Neural cell (in vitro differentiated cells): ENCODE data around the gene HS6ST1. TPM values are rescaled to one million over a fixed set of nuclear protein-coding genes. Genes with fewer than 3 reads are reported as not detected.

ENCODE experiments used
- H2AFZ ChIP-seq: fragments of 200-600, 300-800 bp; sonication (generic), shearing (Covaris generic); 2 replicates; pipeline ENCODE4 v1.6.0; 2014; ENCODE audit warnings: low read depth, mild to moderate bottlenecking, antibody characterized with exemption, low read length, moderate library complexity
- H3F3A ChIP-seq: fragments of 200-600 bp; shearing (Covaris generic); 2 replicates; pipeline ENCODE4 v1.6.1; 2016; ENCODE audit warnings: mild to moderate bottlenecking, moderate library complexity, mixed read lengths, antibody characterized with exemption, low read length; ENCODE audit not compliant: insufficient read depth, poor library complexity, severe bottlenecking
- H3K27ac ChIP-seq: fragments of 200-600, 300-800 bp; sonication (generic), shearing (Covaris generic); 2 replicates; pipeline ENCODE4 v1.5.1; 2014; ENCODE audit warnings: mild to moderate bottlenecking, low read length, moderate library complexity
- H3K27me3 ChIP-seq: fragments of 300-800, 200-600 bp; sonication (generic), shearing (Covaris generic); 2 replicates; pipeline ENCODE4 v1.6.0; 2014; ENCODE audit warnings: mild to moderate bottlenecking, low read depth, low read length, moderate library complexity; ENCODE audit not compliant: insufficient read depth
- H3K36me3 ChIP-seq: fragments of 300-800, 200-600 bp; sonication (generic), shearing (Covaris generic); 2 replicates; pipeline ENCODE4 v1.5.1; 2014; ENCODE audit warnings: mild to moderate bottlenecking, antibody characterized with exemption, low read length, moderate library complexity; ENCODE audit not compliant: insufficient read depth
- H3K4me2 ChIP-seq: fragments of 300-800, 200-600 bp; sonication (generic), shearing (Covaris generic); 2 replicates; pipeline ENCODE4 v1.6.0; 2014; ENCODE audit warnings: mild to moderate bottlenecking, low read length
- H3K4me3 ChIP-seq: fragments of 300-800, 200-600 bp; sonication (generic), shearing (Covaris generic); 2 replicates; pipeline ENCODE4 v1.5.1; 2014; ENCODE audit warnings: mild to moderate bottlenecking, low read length, moderate library complexity
- H3K79me2 ChIP-seq: fragments of 200-600 bp; shearing (Covaris generic); replicated peaks from 2 replicates; pipeline ENCODE4 v1.6.0; 2014; ENCODE audit warnings: mild to moderate bottlenecking, low read length, moderate library complexity; ENCODE audit not compliant: insufficient read depth
- H3K9ac ChIP-seq: fragments of 300-800, 200-600 bp; sonication (generic), shearing (Covaris generic); 2 replicates; pipeline ENCODE4 v1.6.1; 2016; ENCODE audit warnings: mild to moderate bottlenecking, low read length, mixed read lengths
- H3K9me2 ChIP-seq: fragments of 200-600 bp; shearing (Covaris generic); 2 replicates; pipeline ENCODE4 v1.6.1; 2016; ENCODE audit warnings: mild to moderate bottlenecking, low read length, mixed read lengths; ENCODE audit not compliant: insufficient read depth
- H3K9me3 ChIP-seq: fragments of 200-600, 300-800 bp; sonication (generic), shearing (Covaris generic); 2 replicates; pipeline ENCODE4 v1.6.1; 2016; ENCODE audit warnings: mild to moderate bottlenecking, mixed run types, low read length, moderate library complexity, mixed read lengths
- H4K20me1 ChIP-seq: fragments of 200-600 bp; shearing (Covaris generic); 2 replicates; pipeline ENCODE4 v1.6.1; 2016; ENCODE audit warnings: mild to moderate bottlenecking, mixed run types; ENCODE audit not compliant: insufficient read depth
- EP300 ChIP-seq: fragments of 450-650 bp; conservative IDR thresholded peaks from 2 replicates; pipeline ENCODE4 v1.6.1; 2014; ENCODE audit warnings: antibody characterized with exemption, mild to moderate bottlenecking, moderate library complexity; ENCODE audit not compliant: poor library complexity, severe bottlenecking
- EZH2 ChIP-seq: fragments of 200-600, 300-800 bp; shearing (Covaris generic), sonication (generic); IDR thresholded peaks from 2 replicates; pipeline ENCODE4 v1.6.1; 2014; ENCODE audit warnings: antibody characterized with exemption, low read length, borderline replicate concordance, mild to moderate bottlenecking; ENCODE audit not compliant: insufficient read depth, poor library complexity, severe bottlenecking
- MXI1 ChIP-seq: fragments of 450-650 bp; conservative IDR thresholded peaks from 2 replicates; pipeline ENCODE4 v1.6.1; 2014; ENCODE audit warnings: antibody characterized with exemption, mild to moderate bottlenecking; ENCODE audit not compliant: poor library complexity, severe bottlenecking
- POLR2AphosphoS5 ChIP-seq: IDR thresholded peaks from 2 replicates; pipeline ENCODE4 v1.6.1; 2012
- RAD21 ChIP-seq: fragments of 450-650 bp; conservative IDR thresholded peaks from 2 replicates; pipeline ENCODE4 v1.6.1; 2014; ENCODE audit warnings: antibody characterized with exemption, mild to moderate bottlenecking, moderate library complexity
- SMC3 ChIP-seq: fragments of 450-650 bp; conservative IDR thresholded peaks from 2 replicates; pipeline ENCODE4 v1.6.1; 2014; ENCODE audit warnings: antibody characterized with exemption, mild to moderate bottlenecking, moderate library complexity; ENCODE audit not compliant: poor library complexity
- TAF1 ChIP-seq: IDR thresholded peaks from 2 replicates; pipeline ENCODE4 v1.6.1; 2012; ENCODE audit warnings: low read depth
- polyA plus RNA-seq: library from polyadenylated mRNA; depleted of rRNA; stranded (reverse); fragments of >200 nt; gene quantifications from 2 replicates; pipeline ENCODE4 v1.2.3, GENCODE V29; 2014
- TF ChIP-seq, protein P1 (sequence below): fragments of 450-650 bp; IDR thresholded peaks from 2 replicates; pipeline ENCODE4 v1.5.1; 2014; ENCODE audit warnings: antibody characterized with exemption, mild to moderate bottlenecking, moderate library complexity; ENCODE audit not compliant: poor library complexity, severe bottlenecking
- TF ChIP-seq, protein P2 (sequence below): IDR thresholded peaks from 2 replicates; pipeline ENCODE4 v1.6.1; 2012; ENCODE audit warnings: borderline replicate concordance

HS6ST1 gene
- polyA plus RNA-seq, 1 donor from 2014 or later: 44.1 TPM

DNA sequence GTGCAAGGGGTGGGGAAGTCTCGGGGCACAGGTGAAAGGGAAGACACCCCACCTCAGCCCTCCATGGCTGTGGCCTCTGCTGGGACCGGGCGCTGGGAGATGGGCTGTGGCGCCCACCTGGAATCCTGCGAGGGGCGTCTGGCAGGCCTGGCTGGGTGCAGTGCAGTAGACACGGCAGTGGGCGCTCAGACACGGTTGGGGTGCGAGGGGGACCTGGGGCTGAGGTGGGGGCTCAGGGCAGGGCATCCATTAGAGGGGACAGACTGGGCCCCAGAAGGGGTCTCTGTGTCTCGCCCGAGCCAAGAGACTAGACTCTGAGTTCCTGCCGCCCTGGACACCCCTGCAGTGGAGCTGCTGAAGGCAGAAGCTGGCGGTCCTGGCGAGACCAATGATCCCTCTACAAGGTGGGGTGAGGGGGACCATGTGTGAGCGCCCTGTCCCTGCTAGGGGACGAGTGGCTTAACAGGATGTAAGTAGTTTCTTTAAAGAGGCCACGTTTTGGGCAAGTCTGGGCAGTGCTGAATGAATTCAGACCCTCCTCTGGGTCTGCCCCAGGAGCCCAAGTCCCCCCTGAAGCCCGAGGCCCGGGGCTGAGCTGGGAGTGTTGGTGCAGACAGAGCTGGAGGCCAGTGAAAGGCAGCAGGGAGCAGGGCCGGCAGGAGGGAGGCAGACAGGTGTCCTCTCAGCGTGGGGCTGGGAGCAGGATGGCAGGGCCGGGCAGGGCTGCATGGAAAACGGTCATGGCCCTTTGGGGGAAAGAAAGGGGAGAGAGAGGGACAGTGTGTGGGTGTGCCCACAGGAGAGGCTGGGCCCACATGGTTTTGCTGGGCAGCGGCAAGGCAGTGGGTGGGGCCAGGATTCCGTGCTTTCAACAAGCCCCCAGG is 57.2 kb downstream of the HS6ST1 start:
- Histone ChIP-seq H3K36me3 (no peaks in the 10 kb centered on the region), H3K27me3 (no peaks in the 10 kb centered on the region), H3K9me3 (no peaks in the 10 kb centered on the region), H2AFZ (no peak overlapping the region), H3K79me2 (no peaks in the 10 kb centered on the region), H3F3A (no peaks in the 10 kb centered on the region), H3K4me2 (no peak overlapping the region), H3K9me2 (no peaks in the 10 kb centered on the region), H3K4me3 (no peak overlapping the region), H4K20me1 (no peaks in the 10 kb centered on the region), H3K27ac (no peak overlapping the region), H3K9ac (no peak overlapping the region)
- TF ChIP-seq TAF1 (no peak), POLR2AphosphoS5 (no peak), MXI1 (no peak), EP300 (no peak), RAD21 (no peak), SMC3 (no peak), EZH2 (no peak)
- TF ChIP-seq, protein P1, sequence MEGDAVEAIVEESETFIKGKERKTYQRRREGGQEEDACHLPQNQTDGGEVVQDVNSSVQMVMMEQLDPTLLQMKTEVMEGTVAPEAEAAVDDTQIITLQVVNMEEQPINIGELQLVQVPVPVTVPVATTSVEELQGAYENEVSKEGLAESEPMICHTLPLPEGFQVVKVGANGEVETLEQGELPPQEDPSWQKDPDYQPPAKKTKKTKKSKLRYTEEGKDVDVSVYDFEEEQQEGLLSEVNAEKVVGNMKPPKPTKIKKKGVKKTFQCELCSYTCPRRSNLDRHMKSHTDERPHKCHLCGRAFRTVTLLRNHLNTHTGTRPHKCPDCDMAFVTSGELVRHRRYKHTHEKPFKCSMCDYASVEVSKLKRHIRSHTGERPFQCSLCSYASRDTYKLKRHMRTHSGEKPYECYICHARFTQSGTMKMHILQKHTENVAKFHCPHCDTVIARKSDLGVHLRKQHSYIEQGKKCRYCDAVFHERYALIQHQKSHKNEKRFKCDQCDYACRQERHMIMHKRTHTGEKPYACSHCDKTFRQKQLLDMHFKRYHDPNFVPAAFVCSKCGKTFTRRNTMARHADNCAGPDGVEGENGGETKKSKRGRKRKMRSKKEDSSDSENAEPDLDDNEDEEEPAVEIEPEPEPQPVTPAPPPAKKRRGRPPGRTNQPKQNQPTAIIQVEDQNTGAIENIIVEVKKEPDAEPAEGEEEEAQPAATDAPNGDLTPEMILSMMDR: no peak
- TF ChIP-seq, protein P2, sequence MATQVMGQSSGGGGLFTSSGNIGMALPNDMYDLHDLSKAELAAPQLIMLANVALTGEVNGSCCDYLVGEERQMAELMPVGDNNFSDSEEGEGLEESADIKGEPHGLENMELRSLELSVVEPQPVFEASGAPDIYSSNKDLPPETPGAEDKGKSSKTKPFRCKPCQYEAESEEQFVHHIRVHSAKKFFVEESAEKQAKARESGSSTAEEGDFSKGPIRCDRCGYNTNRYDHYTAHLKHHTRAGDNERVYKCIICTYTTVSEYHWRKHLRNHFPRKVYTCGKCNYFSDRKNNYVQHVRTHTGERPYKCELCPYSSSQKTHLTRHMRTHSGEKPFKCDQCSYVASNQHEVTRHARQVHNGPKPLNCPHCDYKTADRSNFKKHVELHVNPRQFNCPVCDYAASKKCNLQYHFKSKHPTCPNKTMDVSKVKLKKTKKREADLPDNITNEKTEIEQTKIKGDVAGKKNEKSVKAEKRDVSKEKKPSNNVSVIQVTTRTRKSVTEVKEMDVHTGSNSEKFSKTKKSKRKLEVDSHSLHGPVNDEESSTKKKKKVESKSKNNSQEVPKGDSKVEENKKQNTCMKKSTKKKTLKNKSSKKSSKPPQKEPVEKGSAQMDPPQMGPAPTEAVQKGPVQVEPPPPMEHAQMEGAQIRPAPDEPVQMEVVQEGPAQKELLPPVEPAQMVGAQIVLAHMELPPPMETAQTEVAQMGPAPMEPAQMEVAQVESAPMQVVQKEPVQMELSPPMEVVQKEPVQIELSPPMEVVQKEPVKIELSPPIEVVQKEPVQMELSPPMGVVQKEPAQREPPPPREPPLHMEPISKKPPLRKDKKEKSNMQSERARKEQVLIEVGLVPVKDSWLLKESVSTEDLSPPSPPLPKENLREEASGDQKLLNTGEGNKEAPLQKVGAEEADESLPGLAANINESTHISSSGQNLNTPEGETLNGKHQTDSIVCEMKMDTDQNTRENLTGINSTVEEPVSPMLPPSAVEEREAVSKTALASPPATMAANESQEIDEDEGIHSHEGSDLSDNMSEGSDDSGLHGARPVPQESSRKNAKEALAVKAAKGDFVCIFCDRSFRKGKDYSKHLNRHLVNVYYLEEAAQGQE: no peak

DNA sequence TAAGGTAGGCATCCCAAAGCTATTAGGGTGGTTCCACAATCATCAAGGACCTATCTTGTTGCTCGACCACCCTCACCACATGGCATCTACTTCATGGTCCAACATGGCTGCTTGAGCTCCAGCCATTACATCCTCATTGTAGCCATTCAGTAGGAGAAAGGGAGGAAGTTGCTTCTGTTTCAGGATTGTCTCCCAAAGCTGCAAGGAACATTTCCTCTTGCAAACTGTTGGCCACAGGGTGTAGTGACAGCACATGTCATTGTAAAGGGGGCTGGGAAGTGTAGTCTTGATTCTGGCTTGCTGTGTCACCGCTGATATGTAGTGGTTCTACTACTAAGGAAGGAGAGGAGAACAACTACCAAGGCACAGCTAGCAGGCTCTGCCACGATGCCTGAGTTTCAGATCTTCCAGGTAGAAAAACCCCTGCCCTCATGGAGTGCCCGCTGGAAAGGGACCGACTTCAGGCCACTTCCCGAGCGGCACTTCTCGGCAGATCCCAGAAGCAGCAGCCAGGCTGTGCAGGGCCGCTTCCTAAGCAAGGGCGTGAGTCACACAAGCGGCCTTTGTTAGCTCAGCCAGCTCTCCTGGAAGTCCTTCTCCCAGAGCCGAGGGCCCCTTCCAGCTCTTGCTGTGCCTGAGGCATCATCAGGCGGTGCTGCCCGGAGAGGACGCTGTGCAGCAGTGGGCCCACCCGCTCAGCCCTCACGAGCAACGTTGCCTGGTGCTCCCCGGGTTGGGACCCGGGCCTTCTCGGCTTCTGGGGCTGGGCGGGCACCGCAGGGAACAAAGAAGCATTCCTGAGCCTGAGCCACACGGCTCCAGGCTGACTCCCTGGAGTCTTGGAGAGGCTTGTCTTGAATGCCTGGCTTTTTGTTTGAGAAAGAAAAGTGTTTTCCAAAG is 58.2 kb downstream of the HS6ST1 start:
- H3F3A ChIP-seq: no peaks in the 10 kb centered on the region
- no peak overlapping the region for H3K9ac ChIP-seq
- TF ChIP-seq POLR2AphosphoS5: no peak
- no peak for TF ChIP-seq TAF1
- no peak for TF ChIP-seq SMC3
- TF ChIP-seq MXI1: no peak
- no peak for TF ChIP-seq EP300
- TF ChIP-seq, protein P1: no peak
- TF ChIP-seq EZH2: no peak
- TF ChIP-seq, protein P2: no peak
- TF ChIP-seq RAD21: no peak
- H3K27ac ChIP-seq: no peak overlapping the region
- H3K79me2 ChIP-seq: no peaks in the 10 kb centered on the region
- H3K9me2 ChIP-seq: no peaks in the 10 kb centered on the region
- no peaks in the 10 kb centered on the region for H3K9me3 ChIP-seq
- no peak overlapping the region for H2AFZ ChIP-seq
- H3K36me3 ChIP-seq: no peaks in the 10 kb centered on the region
- H4K20me1 ChIP-seq: no peaks in the 10 kb centered on the region
- H3K27me3 ChIP-seq: no peaks in the 10 kb centered on the region
- no peak overlapping the region for H3K4me3 ChIP-seq
- no peak overlapping the region for H3K4me2 ChIP-seq
